ENCODE results near the gene RNF8.
"Not testable (repeated sequence)": the region's sequence is repeated elsewhere in the genome, so short reads cannot be mapped to it uniquely, and the experiment has no call there.

DNA sequence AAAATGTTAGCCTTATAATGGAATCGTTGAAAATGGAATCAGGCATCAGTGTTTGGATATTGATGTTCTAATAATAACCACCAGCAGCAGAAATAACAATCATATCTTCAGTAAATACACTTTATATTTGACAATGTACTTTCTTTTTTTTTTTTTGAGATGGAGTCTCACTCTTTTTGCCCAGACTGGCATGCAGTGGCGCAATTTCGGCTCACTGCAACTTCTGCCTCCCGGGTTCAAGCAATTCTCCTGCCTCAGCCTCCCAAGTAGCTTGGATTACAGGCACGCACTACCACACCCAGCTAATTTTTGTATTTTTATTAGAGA is 89.4 kb downstream of the RNF8 start:
- TF ChIP-seq POLR2A (IDR thresholded peaks at IDR 0.05): not testable (repeated sequence)
- TF ChIP-seq, protein P1, sequence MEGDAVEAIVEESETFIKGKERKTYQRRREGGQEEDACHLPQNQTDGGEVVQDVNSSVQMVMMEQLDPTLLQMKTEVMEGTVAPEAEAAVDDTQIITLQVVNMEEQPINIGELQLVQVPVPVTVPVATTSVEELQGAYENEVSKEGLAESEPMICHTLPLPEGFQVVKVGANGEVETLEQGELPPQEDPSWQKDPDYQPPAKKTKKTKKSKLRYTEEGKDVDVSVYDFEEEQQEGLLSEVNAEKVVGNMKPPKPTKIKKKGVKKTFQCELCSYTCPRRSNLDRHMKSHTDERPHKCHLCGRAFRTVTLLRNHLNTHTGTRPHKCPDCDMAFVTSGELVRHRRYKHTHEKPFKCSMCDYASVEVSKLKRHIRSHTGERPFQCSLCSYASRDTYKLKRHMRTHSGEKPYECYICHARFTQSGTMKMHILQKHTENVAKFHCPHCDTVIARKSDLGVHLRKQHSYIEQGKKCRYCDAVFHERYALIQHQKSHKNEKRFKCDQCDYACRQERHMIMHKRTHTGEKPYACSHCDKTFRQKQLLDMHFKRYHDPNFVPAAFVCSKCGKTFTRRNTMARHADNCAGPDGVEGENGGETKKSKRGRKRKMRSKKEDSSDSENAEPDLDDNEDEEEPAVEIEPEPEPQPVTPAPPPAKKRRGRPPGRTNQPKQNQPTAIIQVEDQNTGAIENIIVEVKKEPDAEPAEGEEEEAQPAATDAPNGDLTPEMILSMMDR (IDR thresholded peaks at IDR 0.05): not testable (repeated sequence)

Measured in heart left ventricle (tissue), 13 donors.